ENCODE measurements around the gene C3orf49. TPM values are rescaled to one million over a fixed set of nuclear protein-coding genes. Genes with fewer than 3 reads are reported as not detected.

C3orf49 gene
- total RNA-seq, 4 donors from 2014 or later = not detected

- DNase-seq = no peak
- Histone ChIP-seq H3K27me3 (no peaks in the 10 kb centered on the region), H3K4me1 (peaks cover 0 to 29% (median 11%) of the 10 kb centered on the region in 4 donors), H3K27ac (peak overlapping the region; percentile 89 to 98 (median 96)), H3K9me3 (no peaks in the 10 kb centered on the region), H3K36me3 (no peaks in the 10 kb centered on the region), H3K4me3 (peak overlapping the region; percentile 96 to 100 (median 99))
- in situ Hi-C loops (cut with MboI; ENCODE audit: low pct_ligation_motif_present in 1 of 4, low pct_unique_long_range_greater_than_20kb in 1 of 4, low sequenced_read_pairs in 3 of 4) = no loop called here
- TF ChIP-seq POLR2A (IDR thresholded peaks at IDR 0.05) = no peak
- TF ChIP-seq POLR2AphosphoS5 (IDR thresholded peaks at IDR 0.05) = no peak
- 0 to 4% methylated on average over 3 of the region's 3 CpGs for WGBS, 2 donors (ENCODE audit: low coverage in 1 of 2)
- intact Hi-C loops (cut with DNase I; ENCODE audit: low total_unique reads) = no loop called here
Observed at GRCh38 chr3:63864965-63865327, 45.8 kb downstream of the C3orf49 start.

DNA sequence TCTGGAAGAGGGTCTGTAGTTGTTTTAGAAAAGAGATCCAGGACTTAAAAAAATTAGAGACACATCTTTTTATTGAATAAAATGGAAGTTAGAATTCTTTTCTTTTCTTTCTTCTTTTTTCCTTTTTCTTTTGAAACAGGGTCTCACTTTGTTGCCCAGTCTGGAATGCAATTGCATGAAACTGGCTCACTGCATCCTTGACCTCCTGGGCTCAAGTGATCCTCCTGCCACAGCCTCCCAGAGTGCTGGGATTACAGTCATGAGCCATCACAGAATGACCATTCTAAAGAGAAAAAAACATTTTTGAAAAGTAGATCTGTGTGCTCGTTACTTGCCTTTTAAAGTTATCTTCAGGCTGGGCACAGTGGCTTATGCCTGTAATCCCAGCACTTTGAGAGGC lies 48.1 kb downstream of the C3orf49 start:
- in situ Hi-C loops (cut with MboI; ENCODE audit: low pct_ligation_motif_present in 1 of 4, low pct_unique_long_range_greater_than_20kb in 1 of 4, low sequenced_read_pairs in 3 of 4) (no loop called here), intact Hi-C loops (cut with DNase I; ENCODE audit: low total_unique reads) (no loop called here)
- H3K9me3 ChIP-seq = no peaks in the 10 kb centered on the region
- TF ChIP-seq EP300 (IDR thresholded peaks at IDR 0.05; ENCODE audit: low read depth) (no peak), POLR2AphosphoS5 (IDR thresholded peaks at IDR 0.05) (no peak), POLR2A (IDR thresholded peaks at IDR 0.05) (no peak)
- TF ChIP-seq, protein P1, sequence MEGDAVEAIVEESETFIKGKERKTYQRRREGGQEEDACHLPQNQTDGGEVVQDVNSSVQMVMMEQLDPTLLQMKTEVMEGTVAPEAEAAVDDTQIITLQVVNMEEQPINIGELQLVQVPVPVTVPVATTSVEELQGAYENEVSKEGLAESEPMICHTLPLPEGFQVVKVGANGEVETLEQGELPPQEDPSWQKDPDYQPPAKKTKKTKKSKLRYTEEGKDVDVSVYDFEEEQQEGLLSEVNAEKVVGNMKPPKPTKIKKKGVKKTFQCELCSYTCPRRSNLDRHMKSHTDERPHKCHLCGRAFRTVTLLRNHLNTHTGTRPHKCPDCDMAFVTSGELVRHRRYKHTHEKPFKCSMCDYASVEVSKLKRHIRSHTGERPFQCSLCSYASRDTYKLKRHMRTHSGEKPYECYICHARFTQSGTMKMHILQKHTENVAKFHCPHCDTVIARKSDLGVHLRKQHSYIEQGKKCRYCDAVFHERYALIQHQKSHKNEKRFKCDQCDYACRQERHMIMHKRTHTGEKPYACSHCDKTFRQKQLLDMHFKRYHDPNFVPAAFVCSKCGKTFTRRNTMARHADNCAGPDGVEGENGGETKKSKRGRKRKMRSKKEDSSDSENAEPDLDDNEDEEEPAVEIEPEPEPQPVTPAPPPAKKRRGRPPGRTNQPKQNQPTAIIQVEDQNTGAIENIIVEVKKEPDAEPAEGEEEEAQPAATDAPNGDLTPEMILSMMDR (IDR thresholded peaks at IDR 0.05) = no peak
- DNase-seq = no peak
- H3K27ac ChIP-seq = no peak overlapping the region
- WGBS, 2 donors (ENCODE audit: low coverage in 1 of 2) = 100% methylated on average over 1 of the region's 1 CpG
- H3K36me3 ChIP-seq = no peaks in the 10 kb centered on the region
- no peaks in the 10 kb centered on the region for H3K27me3 ChIP-seq
- H3K4me3 ChIP-seq = no peak overlapping the region
- H3K4me1 ChIP-seq = peaks cover 0 to 22% (median 9%) of the 10 kb centered on the region in 4 donors

GRCh38 chr3:63869940-63870614 lies 51.0 kb downstream of the C3orf49 start:
- in situ Hi-C loops (cut with MboI; ENCODE audit: low pct_ligation_motif_present in 1 of 4, low pct_unique_long_range_greater_than_20kb in 1 of 4, low sequenced_read_pairs in 3 of 4) = no loop called here
- intact Hi-C loops (cut with DNase I; ENCODE audit: low total_unique reads) = no loop called here
- 92 to 96% methylated on average over 3 of the region's 3 CpGs for WGBS, 2 donors (ENCODE audit: low coverage in 1 of 2)

GRCh38 chr3:63870615-63871005 lies 51.5 kb downstream of the C3orf49 start:
- intact Hi-C loops (cut with DNase I; ENCODE audit: low total_unique reads) = no loop called here
- TF ChIP-seq POLR2AphosphoS5 (IDR thresholded peaks at IDR 0.05) (no peak), POLR2A (IDR thresholded peaks at IDR 0.05) (no peak), EP300 (IDR thresholded peaks at IDR 0.05; ENCODE audit: low read depth) (no peak)
- TF ChIP-seq, protein P1 (IDR thresholded peaks at IDR 0.05) = no peak
- in situ Hi-C loops (cut with MboI; ENCODE audit: low pct_ligation_motif_present in 1 of 4, low pct_unique_long_range_greater_than_20kb in 1 of 4, low sequenced_read_pairs in 3 of 4) = no loop called here
- no peak overlapping the region for H3K27ac ChIP-seq
- no peaks in the 10 kb centered on the region for H3K36me3 ChIP-seq
- no peak for DNase-seq
- peaks cover 1 to 10% (median 4%) of the 10 kb centered on the region in 4 donors for H3K4me1 ChIP-seq
- no peaks in the 10 kb centered on the region for H3K27me3 ChIP-seq
- H3K9me3 ChIP-seq = no peaks in the 10 kb centered on the region
- WGBS, 2 donors (ENCODE audit: low coverage in 1 of 2) = 66 to 84% methylated on average over 2 of the region's 2 CpGs
- no peak overlapping the region for H3K4me3 ChIP-seq

More at GRCh38 chr3:63869940-63870614, 51.0 kb downstream of the C3orf49 start:
- DNase-seq = no peak
- Histone ChIP-seq H3K36me3 (no peaks in the 10 kb centered on the region), H3K27ac (no peak overlapping the region), H3K27me3 (no peaks in the 10 kb centered on the region), H3K4me1 (peaks cover 0 to 9% (median 0%) of the 10 kb centered on the region in 4 donors), H3K4me3 (no peak overlapping the region), H3K9me3 (no peaks in the 10 kb centered on the region)
- TF ChIP-seq EP300 (IDR thresholded peaks at IDR 0.05; ENCODE audit: low read depth) = no peak
- TF ChIP-seq POLR2A (IDR thresholded peaks at IDR 0.05) = no peak
- TF ChIP-seq, protein P1 (IDR thresholded peaks at IDR 0.05) = no peak
- no peak for TF ChIP-seq POLR2AphosphoS5 (IDR thresholded peaks at IDR 0.05)

All from transverse colon (tissue), 4 donors.